ENCODE data around the gene LPP. TPM values are rescaled to one million over a fixed set of nuclear protein-coding genes. Genes with fewer than 3 reads are reported as not detected.

LPP gene
- total RNA-seq, 1 donor from 2014 or later = 222 TPM

GRCh38 chr3:188925376-188925775, 771.4 kb downstream of the LPP start:
- no peaks in the 10 kb centered on the region for H3K9me3 ChIP-seq (ENCODE audit: insufficient read depth, low read depth, low read length)
- H3K36me3 Mint-ChIP-seq (ENCODE audit: low read depth, unreplicated experiment) = peaks cover 19% of the 10 kb centered on the region
- peaks cover 20% of the 10 kb centered on the region for H3K4me1 ChIP-seq (ENCODE audit: insufficient read depth, low read length)
- peaks cover 18% of the 10 kb centered on the region for H3K4me1 Mint-ChIP-seq (ENCODE audit: low read depth, unreplicated experiment)
- H3K79me2 ChIP-seq (ENCODE audit: insufficient read depth, low read length) = no peaks in the 10 kb centered on the region
- no peak overlapping the region for H3K27ac ChIP-seq (ENCODE audit: low read depth, low read length)
- H3K4me3 Mint-ChIP-seq (ENCODE audit: unreplicated experiment) = no peak overlapping the region
- no peak overlapping the region for H3K27ac Mint-ChIP-seq (ENCODE audit: unreplicated experiment)
- no peaks in the 10 kb centered on the region for H3K36me3 ChIP-seq (ENCODE audit: insufficient read depth, low read length)
- no peak overlapping the region for H3K9ac ChIP-seq (ENCODE audit: low read length)
- no peak overlapping the region for H3K4me3 ChIP-seq (ENCODE audit: insufficient read depth, low read depth, low read length)
- H3K9me3 Mint-ChIP-seq (ENCODE audit: unreplicated experiment) = no peaks in the 10 kb centered on the region
- DNase-seq (ENCODE audit: low read depth) = no peak
- H3K4me2 ChIP-seq (ENCODE audit: low read length) = no peak overlapping the region
- no peak for FAIRE-seq
- H3K27me3 Mint-ChIP-seq (ENCODE audit: low read depth, unreplicated experiment) = no peaks in the 10 kb centered on the region
- H4K20me1 ChIP-seq (ENCODE audit: insufficient read depth, low read length) = no peaks in the 10 kb centered on the region
- TF ChIP-seq CTCF (IDR thresholded peaks at IDR 0.05; ENCODE audit: insufficient read depth, low read depth, low read length) = no peak
- no peak for TF ChIP-seq EZH2 (IDR thresholded peaks at IDR 0.05; ENCODE audit: insufficient read depth, low read length)
- no peaks in the 10 kb centered on the region for H3K27me3 ChIP-seq (ENCODE audit: insufficient read depth, low read length)
- no peak overlapping the region for H2AFZ ChIP-seq (ENCODE audit: low read depth, low read length)

- Histone ChIP-seq H3K9ac (ENCODE audit: low read length) (no peak overlapping the region), H3K4me1 (ENCODE audit: insufficient read depth, low read length) (peaks cover 20% of the 10 kb centered on the region), H4K20me1 (ENCODE audit: insufficient read depth, low read length) (no peaks in the 10 kb centered on the region), H3K36me3 (ENCODE audit: insufficient read depth, low read length) (no peaks in the 10 kb centered on the region), H3K27me3 (ENCODE audit: insufficient read depth, low read length) (no peaks in the 10 kb centered on the region), H3K79me2 (ENCODE audit: insufficient read depth, low read length) (no peaks in the 10 kb centered on the region), H3K9me3 (ENCODE audit: insufficient read depth, low read depth, low read length) (no peaks in the 10 kb centered on the region), H2AFZ (ENCODE audit: low read depth, low read length) (no peak overlapping the region), H3K4me2 (ENCODE audit: low read length) (peak overlapping the region; percentile 3), H3K4me3 (ENCODE audit: insufficient read depth, low read depth, low read length) (no peak overlapping the region), H3K27ac (ENCODE audit: low read depth, low read length) (peak overlapping the region; percentile 11)
- Mint-ChIP-seq H3K9me3 (ENCODE audit: unreplicated experiment) (no peaks in the 10 kb centered on the region), H3K27ac (ENCODE audit: unreplicated experiment) (no peak overlapping the region), H3K36me3 (ENCODE audit: low read depth, unreplicated experiment) (peaks cover 15% of the 10 kb centered on the region), H3K27me3 (ENCODE audit: low read depth, unreplicated experiment) (no peaks in the 10 kb centered on the region), H3K4me1 (ENCODE audit: low read depth, unreplicated experiment) (peaks cover 20% of the 10 kb centered on the region), H3K4me3 (ENCODE audit: unreplicated experiment) (no peak overlapping the region)
- no peak for TF ChIP-seq EZH2 (IDR thresholded peaks at IDR 0.05; ENCODE audit: insufficient read depth, low read length)
- TF ChIP-seq CTCF (IDR thresholded peaks at IDR 0.05; ENCODE audit: insufficient read depth, low read depth, low read length) = no peak
- DNase-seq (ENCODE audit: low read depth) (peak; percentile 75), FAIRE-seq (no peak)
Measured at GRCh38 chr3:188926111-188926510, 772.2 kb downstream of the LPP start.

- TF ChIP-seq EZH2 (IDR thresholded peaks at IDR 0.05; ENCODE audit: insufficient read depth, low read length) (no peak), CTCF (IDR thresholded peaks at IDR 0.05; ENCODE audit: insufficient read depth, low read depth, low read length) (no peak)
- no peaks in the 10 kb centered on the region for H3K9me3 Mint-ChIP-seq (ENCODE audit: unreplicated experiment)
- Histone ChIP-seq H3K27me3 (ENCODE audit: insufficient read depth, low read length) (no peaks in the 10 kb centered on the region), H3K79me2 (ENCODE audit: insufficient read depth, low read length) (no peaks in the 10 kb centered on the region), H3K4me2 (ENCODE audit: low read length) (peak overlapping the region; percentile 3), H4K20me1 (ENCODE audit: insufficient read depth, low read length) (no peaks in the 10 kb centered on the region), H3K27ac (ENCODE audit: low read depth, low read length) (peak overlapping the region; percentile 17), H3K4me3 (ENCODE audit: insufficient read depth, low read depth, low read length) (no peak overlapping the region), H3K9me3 (ENCODE audit: insufficient read depth, low read depth, low read length) (no peaks in the 10 kb centered on the region), H3K4me1 (ENCODE audit: insufficient read depth, low read length) (peaks cover 20% of the 10 kb centered on the region), H3K36me3 (ENCODE audit: insufficient read depth, low read length) (no peaks in the 10 kb centered on the region), H3K9ac (ENCODE audit: low read length) (no peak overlapping the region), H2AFZ (ENCODE audit: low read depth, low read length) (no peak overlapping the region)
- DNase-seq (ENCODE audit: low read depth) = peak; percentile 59
- no peaks in the 10 kb centered on the region for H3K27me3 Mint-ChIP-seq (ENCODE audit: low read depth, unreplicated experiment)
- no peak overlapping the region for H3K4me3 Mint-ChIP-seq (ENCODE audit: unreplicated experiment)
- H3K27ac Mint-ChIP-seq (ENCODE audit: unreplicated experiment) = peak overlapping the region; percentile 34
- FAIRE-seq = no peak
- H3K36me3 Mint-ChIP-seq (ENCODE audit: low read depth, unreplicated experiment) = peaks cover 14% of the 10 kb centered on the region
- H3K4me1 Mint-ChIP-seq (ENCODE audit: low read depth, unreplicated experiment) = peaks cover 26% of the 10 kb centered on the region
Measured at GRCh38 chr3:188926741-188927511, 773.0 kb downstream of the LPP start.
